ENCODE results near the gene SPINT3. TPM values are rescaled to one million over a fixed set of nuclear protein-coding genes. Genes with fewer than 3 reads are reported as not detected.
"Not testable (repeated sequence)": the region's sequence is repeated elsewhere in the genome, so short reads cannot be mapped to it uniquely, and the experiment has no call there.

The SPINT3 gene
- total RNA-seq, 1 donor from 2014 or later = not detected

- Histone ChIP-seq H3K9me3 (no peaks in the 10 kb centered on the region), H3K36me3 (no peaks in the 10 kb centered on the region), H3K4me1 (no peaks in the 10 kb centered on the region), H3K27me3 (peaks cover 4% of the 10 kb centered on the region), H3K4me3 (no peak overlapping the region), H3K27ac (no peak overlapping the region)
- ATAC-seq (no peak), DNase-seq (no peak)
- intact Hi-C loops (cut with DNase I) = no loop called here
- no peak for TF ChIP-seq CTCF (IDR thresholded peaks at IDR 0.05)
These were observed 26.3 kb downstream of the SPINT3 start for GRCh38 chr20:45489083-45489531.

- Histone ChIP-seq H3K9me3 (no peaks in the 10 kb centered on the region), H3K4me1 (no peaks in the 10 kb centered on the region), H3K4me3 (no peak overlapping the region), H3K36me3 (no peaks in the 10 kb centered on the region), H3K27ac (no peak overlapping the region), H3K27me3 (peaks cover 4% of the 10 kb centered on the region)
- DNase-seq (peak; percentile 62), ATAC-seq (peak; percentile 48)
- intact Hi-C loops (cut with DNase I) = no loop called here
- TF ChIP-seq CTCF (IDR thresholded peaks at IDR 0.05) = no peak
These were observed 28.2 kb downstream of the SPINT3 start for GRCh38 chr20:45487231-45487635.

GRCh38 chr20:45485388-45485787 is 30.0 kb downstream of the SPINT3 start:
- no peak for ATAC-seq
- intact Hi-C loops (cut with DNase I) = no loop called here
- no peak for DNase-seq
- Histone ChIP-seq H3K27ac (no peak overlapping the region), H3K9me3 (no peaks in the 10 kb centered on the region), H3K36me3 (no peaks in the 10 kb centered on the region), H3K4me3 (no peak overlapping the region), H3K27me3 (peaks cover 7% of the 10 kb centered on the region), H3K4me1 (no peaks in the 10 kb centered on the region)
- TF ChIP-seq CTCF (IDR thresholded peaks at IDR 0.05) = no peak

- Histone ChIP-seq H3K27me3 (peaks cover 7% of the 10 kb centered on the region), H3K4me3 (no peak overlapping the region), H3K27ac (no peak overlapping the region), H3K9me3 (no peaks in the 10 kb centered on the region), H3K36me3 (no peaks in the 10 kb centered on the region), H3K4me1 (no peaks in the 10 kb centered on the region)
- no peak for DNase-seq
- TF ChIP-seq CTCF (IDR thresholded peaks at IDR 0.05) = no peak
- ATAC-seq = no peak
- intact Hi-C loops (cut with DNase I) = no loop called here
These were observed 30.7 kb downstream of the SPINT3 start for GRCh38 chr20:45484676-45485075.

- Histone ChIP-seq H3K27me3 (peaks cover 3% of the 10 kb centered on the region), H3K36me3 (no peaks in the 10 kb centered on the region), H3K4me3 (no peak overlapping the region), H3K4me1 (no peaks in the 10 kb centered on the region), H3K27ac (no peak overlapping the region), H3K9me3 (no peaks in the 10 kb centered on the region)
- no peak for TF ChIP-seq CTCF (IDR thresholded peaks at IDR 0.05)
- no peak for DNase-seq
- intact Hi-C loops (cut with DNase I) = no loop called here
- no peak for ATAC-seq
These were observed 35.6 kb downstream of the SPINT3 start for GRCh38 chr20:45479822-45480221.

GRCh38 chr20:45477530-45478148 is 37.8 kb downstream of the SPINT3 start:
- H3K9me3 ChIP-seq; DNase-seq; H3K27me3 ChIP-seq; intact Hi-C loops (cut with DNase I); H3K27ac ChIP-seq; H3K4me3 ChIP-seq; ATAC-seq; H3K36me3 ChIP-seq; H3K4me1 ChIP-seq: not testable (repeated sequence)

GRCh38 chr20:45472286-45472685 is 43.1 kb downstream of the SPINT3 start:
- ATAC-seq; intact Hi-C loops (cut with DNase I): not testable (repeated sequence)
- peaks cover 28% of the 10 kb centered on the region for H3K27me3 ChIP-seq

More at GRCh38 chr20:45472286-45472685, 43.1 kb downstream of the SPINT3 start:
- H3K9me3 ChIP-seq, H3K27ac ChIP-seq, H3K4me3 ChIP-seq, DNase-seq, H3K36me3 ChIP-seq: not testable (repeated sequence)
- peaks cover 20% of the 10 kb centered on the region for H3K4me1 ChIP-seq
